ENCODE data around the gene ERMARD.

DNA sequence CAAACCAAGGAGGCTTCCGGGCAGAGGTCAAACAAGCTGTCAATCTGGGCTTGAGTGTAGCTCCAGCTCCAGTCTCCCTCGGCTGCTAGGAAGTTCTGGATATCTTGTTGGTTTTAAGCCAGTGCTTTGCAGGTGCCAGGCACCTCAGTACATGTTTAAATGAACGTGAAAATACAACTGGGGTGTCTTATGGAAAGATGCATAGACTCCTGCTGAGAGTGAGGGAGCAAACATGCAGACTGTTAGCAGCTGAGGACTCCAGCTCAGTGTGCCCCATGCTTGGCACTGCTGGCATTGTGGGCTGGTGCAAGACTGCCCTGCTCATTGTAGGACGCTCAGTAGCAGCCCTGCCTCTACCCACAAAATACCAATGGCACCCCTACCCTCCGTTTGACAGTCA, 28.5 kb downstream of the ERMARD start:
- TF ChIP-seq, protein P1, sequence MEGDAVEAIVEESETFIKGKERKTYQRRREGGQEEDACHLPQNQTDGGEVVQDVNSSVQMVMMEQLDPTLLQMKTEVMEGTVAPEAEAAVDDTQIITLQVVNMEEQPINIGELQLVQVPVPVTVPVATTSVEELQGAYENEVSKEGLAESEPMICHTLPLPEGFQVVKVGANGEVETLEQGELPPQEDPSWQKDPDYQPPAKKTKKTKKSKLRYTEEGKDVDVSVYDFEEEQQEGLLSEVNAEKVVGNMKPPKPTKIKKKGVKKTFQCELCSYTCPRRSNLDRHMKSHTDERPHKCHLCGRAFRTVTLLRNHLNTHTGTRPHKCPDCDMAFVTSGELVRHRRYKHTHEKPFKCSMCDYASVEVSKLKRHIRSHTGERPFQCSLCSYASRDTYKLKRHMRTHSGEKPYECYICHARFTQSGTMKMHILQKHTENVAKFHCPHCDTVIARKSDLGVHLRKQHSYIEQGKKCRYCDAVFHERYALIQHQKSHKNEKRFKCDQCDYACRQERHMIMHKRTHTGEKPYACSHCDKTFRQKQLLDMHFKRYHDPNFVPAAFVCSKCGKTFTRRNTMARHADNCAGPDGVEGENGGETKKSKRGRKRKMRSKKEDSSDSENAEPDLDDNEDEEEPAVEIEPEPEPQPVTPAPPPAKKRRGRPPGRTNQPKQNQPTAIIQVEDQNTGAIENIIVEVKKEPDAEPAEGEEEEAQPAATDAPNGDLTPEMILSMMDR (IDR thresholded peaks at IDR 0.05; ENCODE audit: insufficient read depth, low read length): no peak
- TF ChIP-seq SPI1 (IDR thresholded peaks at IDR 0.05; ENCODE audit: borderline replicate concordance, low read depth): no peak
- TF ChIP-seq POLR2AphosphoS5 (IDR thresholded peaks at IDR 0.05; ENCODE audit: low read depth): no peak
